Brain microvascular endothelial cell (primary cell): Measurements from ENCODE around the gene UBR1.

ENCODE experiments used
- DNase-seq: peaks from one replicate; pipeline ENCODE4 v3.0.0-alpha.2; 2020
- H3K27ac ChIP-seq: fragments of 250-450 bp; sonication (Bioruptor Pico); 2 replicates; pipeline ENCODE4 v1.5.1; 2020; ENCODE audit warnings: mild to moderate bottlenecking, moderate library complexity
- H3K27me3 ChIP-seq: fragments of 250-450 bp; sonication (Bioruptor Pico); replicated peaks from 2 replicates; pipeline ENCODE4 v1.5.1; 2020; ENCODE audit warnings: mild to moderate bottlenecking
- H3K36me3 ChIP-seq: fragments of 250-450 bp; sonication (Bioruptor Pico); replicated peaks from 2 replicates; pipeline ENCODE4 v1.5.1; 2020; ENCODE audit warnings: mild to moderate bottlenecking
- H3K4me3 ChIP-seq: 2 replicates; pipeline ENCODE4 v1.5.1; 2011; ENCODE audit warnings: low read depth, mild to moderate bottlenecking, control low read depth, low read length, moderate library complexity
- in situ Hi-C: cut with HindIII; loops from 2 replicates; pipeline ENCODE4 v1.10.0; 2017; ENCODE audit warnings: low sequenced_read_pairs, low pct_ligation_motif_present
- TF ChIP-seq, protein P1 (sequence below): IDR thresholded peaks from 2 replicates; pipeline ENCODE4 v1.5.1; 2011; ENCODE audit warnings: low read depth, mild to moderate bottlenecking, moderate library complexity, low read length, control low read depth, inconsistent platforms; ENCODE audit errors: missing control alignments

Gene UBR1

DNA sequence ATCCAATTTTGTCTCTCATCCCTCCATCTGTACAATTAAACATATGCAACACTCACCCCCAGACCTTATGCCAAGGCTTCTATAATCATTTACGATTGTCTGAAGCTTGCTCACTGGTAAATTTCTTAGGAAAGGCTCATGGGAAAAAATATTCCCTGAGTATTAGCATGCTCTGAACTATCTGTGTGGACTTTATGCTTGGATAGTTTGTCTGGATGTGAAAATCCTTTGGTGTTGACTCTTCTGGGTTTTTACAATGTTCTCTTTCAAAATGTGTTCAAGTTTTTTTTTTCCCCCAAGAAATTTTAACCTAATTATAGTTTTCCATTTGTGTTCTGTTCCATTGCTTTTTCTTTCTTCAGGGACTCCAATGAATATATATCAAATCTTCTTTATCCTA, 165.3 kb downstream of the UBR1 start:
- Histone ChIP-seq H3K36me3 (peaks cover 3% of the 10 kb centered on the region), H3K27me3 (no peaks in the 10 kb centered on the region), H3K27ac (no peak overlapping the region), H3K4me3 (no peak overlapping the region)
- TF ChIP-seq, protein P1, sequence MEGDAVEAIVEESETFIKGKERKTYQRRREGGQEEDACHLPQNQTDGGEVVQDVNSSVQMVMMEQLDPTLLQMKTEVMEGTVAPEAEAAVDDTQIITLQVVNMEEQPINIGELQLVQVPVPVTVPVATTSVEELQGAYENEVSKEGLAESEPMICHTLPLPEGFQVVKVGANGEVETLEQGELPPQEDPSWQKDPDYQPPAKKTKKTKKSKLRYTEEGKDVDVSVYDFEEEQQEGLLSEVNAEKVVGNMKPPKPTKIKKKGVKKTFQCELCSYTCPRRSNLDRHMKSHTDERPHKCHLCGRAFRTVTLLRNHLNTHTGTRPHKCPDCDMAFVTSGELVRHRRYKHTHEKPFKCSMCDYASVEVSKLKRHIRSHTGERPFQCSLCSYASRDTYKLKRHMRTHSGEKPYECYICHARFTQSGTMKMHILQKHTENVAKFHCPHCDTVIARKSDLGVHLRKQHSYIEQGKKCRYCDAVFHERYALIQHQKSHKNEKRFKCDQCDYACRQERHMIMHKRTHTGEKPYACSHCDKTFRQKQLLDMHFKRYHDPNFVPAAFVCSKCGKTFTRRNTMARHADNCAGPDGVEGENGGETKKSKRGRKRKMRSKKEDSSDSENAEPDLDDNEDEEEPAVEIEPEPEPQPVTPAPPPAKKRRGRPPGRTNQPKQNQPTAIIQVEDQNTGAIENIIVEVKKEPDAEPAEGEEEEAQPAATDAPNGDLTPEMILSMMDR, result no peak
- no peak for DNase-seq
- in situ Hi-C loops, result no loop called here

DNA sequence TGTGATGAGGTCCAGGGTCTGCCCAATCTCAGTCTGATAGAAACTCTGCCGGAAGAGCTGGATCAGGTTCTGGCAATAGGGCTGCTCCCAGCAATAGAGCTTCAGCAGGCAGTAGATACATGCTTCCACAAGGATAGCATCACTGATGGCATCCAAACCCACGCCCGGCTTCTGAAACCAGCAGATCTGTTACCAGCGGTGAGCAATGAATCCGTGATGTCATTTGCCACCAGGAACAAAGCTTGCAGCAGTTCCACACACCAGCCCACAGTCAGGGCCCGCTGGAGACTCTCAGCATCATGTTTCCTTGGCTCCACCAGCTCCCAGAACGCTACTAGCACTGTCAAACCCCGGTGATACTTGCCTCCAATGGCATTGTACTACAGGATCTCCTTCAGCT, 166.0 kb downstream of the UBR1 start:
- peaks cover under 1% of the 10 kb centered on the region for H3K36me3 ChIP-seq
- TF ChIP-seq, protein P1, result no peak
- H3K4me3 ChIP-seq, result no peak overlapping the region
- DNase-seq, result no peak
- no peak overlapping the region for H3K27ac ChIP-seq
- in situ Hi-C loops, result no loop called here
- no peaks in the 10 kb centered on the region for H3K27me3 ChIP-seq

DNA sequence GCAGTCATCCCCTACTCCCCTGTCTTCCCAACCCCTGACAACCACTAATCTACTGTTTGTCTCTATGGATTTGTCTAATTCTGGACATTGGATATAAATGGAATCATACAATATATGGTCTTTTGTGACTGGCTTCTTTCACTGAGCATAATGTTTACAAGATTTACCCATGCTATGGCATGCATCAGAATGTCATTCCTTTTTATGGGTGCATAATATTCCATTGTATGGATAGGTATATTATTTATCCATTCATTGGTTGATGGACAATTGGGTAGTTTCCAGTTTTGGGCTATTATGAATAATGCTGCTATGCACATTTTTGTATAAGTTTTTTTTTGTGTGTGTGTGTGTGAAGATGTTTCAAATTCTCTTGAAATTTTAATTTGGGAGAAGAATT, 168.7 kb downstream of the UBR1 start:
- Histone ChIP-seq H3K27me3 (no peaks in the 10 kb centered on the region), H3K36me3 (no peaks in the 10 kb centered on the region), H3K27ac (no peak overlapping the region), H3K4me3 (no peak overlapping the region)
- in situ Hi-C loops, result no loop called here
- TF ChIP-seq, protein P1, result no peak
- no peak for DNase-seq

DNA sequence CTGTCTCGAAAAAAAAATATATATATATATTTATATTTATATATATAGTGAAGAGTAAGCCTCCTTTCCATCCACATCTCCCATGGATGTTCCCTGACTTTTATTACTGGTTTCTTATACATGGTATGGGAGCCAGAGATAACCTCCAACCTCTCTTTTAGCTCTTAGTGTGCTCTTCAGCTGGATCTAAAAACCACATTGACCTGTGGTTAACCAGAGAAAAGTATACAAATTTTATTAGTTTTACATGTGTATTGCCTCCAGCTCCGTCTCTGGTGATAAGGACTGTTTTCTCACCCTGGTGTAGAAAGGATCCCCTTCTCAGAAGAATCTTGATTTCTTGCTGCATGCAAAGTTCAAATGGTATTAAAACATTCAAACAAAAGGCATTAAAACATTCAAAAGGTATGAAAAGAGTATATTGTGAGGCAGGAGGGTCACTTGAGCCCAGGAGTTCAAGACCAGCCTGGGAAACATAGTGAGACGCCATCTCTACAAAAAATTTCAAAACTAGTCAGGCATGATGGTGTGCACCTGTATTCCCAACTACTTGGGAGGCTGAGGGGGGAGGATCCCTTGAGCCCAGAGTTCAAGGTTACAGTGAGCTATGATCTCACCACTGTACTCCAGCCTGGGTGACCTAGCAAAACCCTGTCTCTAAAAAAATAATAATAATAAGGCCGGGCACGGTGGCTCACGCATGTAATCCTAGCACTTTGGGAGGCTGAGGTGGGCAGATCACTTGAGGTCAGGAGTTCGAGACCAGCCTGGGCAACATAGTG, 171.8 kb downstream of the UBR1 start:
- TF ChIP-seq, protein P1, result no peak
- no peak overlapping the region for H3K4me3 ChIP-seq
- no peak for DNase-seq
- H3K27me3 ChIP-seq, result no peaks in the 10 kb centered on the region
- H3K27ac ChIP-seq, result no peak overlapping the region
- no peaks in the 10 kb centered on the region for H3K36me3 ChIP-seq
- in situ Hi-C loops, result no loop called here

DNA sequence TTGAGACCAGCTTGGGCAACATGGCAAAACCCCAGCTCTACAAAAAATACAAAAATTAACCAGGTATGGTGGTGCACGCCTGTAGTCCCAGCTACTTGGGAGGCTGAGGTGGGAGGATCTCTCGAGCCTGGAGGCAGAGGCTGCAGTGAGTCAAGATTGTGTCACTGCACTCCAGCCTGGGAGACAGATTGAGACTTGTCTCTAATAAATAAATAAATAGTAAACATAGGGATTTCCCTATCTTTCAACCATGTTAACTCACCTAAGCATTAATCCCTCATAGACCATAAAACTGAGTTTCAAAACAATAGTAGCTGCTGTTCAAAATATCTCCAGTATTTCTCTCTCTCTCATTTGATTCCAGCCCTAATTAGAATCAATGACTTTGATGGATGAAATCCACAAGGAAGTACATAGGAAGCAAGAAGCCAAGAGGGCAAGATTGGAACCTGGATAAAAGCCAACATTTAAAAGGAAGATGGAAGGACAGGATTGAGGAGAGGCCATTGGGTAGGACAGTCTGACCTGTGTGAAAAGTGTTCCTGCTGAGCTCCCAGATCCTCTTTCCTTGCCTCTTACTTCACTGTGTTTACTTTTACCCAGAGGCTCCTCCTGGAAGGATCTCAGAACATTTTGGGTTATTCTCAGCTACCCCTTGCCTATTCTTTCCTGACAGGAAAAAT, 172.9 kb downstream of the UBR1 start:
- in situ Hi-C loops, result no loop called here
- H3K27me3 ChIP-seq, result no peaks in the 10 kb centered on the region
- DNase-seq, result no peak
- TF ChIP-seq, protein P1, result no peak
- no peaks in the 10 kb centered on the region for H3K36me3 ChIP-seq
- no peak overlapping the region for H3K4me3 ChIP-seq
- H3K27ac ChIP-seq, result no peak overlapping the region
